ENCODE measurements around the gene FKRP.

GRCh38 chr19:46732966-46733689, 12.7 kb upstream of the FKRP start:
- TF ChIP-seq, protein P1, sequence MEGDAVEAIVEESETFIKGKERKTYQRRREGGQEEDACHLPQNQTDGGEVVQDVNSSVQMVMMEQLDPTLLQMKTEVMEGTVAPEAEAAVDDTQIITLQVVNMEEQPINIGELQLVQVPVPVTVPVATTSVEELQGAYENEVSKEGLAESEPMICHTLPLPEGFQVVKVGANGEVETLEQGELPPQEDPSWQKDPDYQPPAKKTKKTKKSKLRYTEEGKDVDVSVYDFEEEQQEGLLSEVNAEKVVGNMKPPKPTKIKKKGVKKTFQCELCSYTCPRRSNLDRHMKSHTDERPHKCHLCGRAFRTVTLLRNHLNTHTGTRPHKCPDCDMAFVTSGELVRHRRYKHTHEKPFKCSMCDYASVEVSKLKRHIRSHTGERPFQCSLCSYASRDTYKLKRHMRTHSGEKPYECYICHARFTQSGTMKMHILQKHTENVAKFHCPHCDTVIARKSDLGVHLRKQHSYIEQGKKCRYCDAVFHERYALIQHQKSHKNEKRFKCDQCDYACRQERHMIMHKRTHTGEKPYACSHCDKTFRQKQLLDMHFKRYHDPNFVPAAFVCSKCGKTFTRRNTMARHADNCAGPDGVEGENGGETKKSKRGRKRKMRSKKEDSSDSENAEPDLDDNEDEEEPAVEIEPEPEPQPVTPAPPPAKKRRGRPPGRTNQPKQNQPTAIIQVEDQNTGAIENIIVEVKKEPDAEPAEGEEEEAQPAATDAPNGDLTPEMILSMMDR (conservative IDR thresholded peaks at IDR 0.05) = no peak
- TF ChIP-seq ZFX (IDR thresholded peaks at IDR 0.05) = no peak
